ENCODE measurements around the gene ALK.

ALK gene

DNA sequence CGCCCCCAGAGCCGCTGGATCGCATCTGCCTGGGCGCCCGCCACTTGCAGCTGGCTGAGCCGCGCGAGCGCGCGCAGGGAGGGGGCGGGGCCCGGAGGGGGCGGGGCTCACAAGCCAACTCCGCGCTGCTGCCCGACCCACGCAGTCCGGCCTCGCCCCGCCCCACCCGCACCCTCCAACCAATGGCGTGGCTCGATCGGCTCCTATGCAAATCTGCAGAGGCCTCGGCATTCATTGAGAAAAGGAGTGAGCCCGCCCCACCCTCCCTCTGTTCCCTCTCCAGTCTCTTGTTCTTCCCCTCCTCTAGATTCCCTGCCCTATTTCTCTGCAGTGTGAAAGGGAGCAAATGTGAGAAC is at the start of gene ALK:
Gene ALK, minus strand, starts transcription at position 27 of the 356 bp plus-strand sequence. CDS start 927 bp downstream, outside the sequence.
- peak; percentile 42 for DNase-seq

DNA sequence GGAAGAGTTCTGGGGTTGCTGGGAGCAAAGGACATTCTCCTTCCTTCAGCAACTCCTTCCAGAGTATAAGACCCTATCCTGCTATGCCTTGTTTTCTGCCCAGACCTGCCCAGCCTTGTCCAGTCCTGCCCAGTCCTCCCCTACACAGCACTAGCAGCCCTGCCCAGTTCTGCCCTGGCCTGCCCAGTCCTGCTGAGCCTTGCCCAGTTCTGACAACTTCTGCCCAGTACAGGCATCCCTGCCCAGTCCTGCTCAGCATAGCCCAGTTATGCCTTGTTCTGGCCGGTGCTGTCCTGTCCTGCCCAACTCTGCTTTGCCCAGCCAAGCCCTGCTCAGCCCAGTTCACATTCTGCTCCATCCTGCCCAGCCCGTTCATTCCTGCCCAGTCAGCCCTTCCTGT is 44.9 kb upstream of the ALK start:
- DNase-seq: no peak

DNA sequence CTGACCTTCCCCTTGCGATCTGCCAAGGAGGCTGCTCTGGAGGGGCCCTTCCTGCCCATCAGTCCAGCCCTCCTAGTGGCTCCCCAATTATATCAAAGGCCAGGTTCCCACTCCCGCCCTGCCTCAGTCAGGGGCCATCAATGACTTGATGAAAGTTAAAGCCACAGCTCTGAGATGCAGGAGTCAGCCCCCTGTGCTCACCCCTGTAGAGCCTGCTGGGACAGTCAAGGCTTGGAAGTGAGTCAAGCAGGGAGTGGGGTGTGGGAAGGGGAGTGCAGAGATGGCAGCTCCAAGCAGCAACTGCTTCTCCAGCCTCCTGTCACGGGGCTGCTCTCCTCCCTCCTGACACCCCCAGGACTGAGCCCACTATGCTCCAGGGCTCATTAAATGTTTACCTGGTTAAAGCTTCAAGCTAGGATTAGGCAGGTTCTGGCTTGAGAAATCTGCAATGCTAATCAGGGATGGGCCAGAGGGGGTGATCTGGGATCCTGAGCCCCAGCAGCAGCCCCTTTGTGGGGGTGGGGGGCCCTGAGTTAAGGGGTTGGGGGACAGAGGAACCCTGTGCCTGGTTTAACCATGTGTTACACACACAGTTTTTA is 42.7 kb upstream of the ALK start:
- DNase-seq: no peak

DNA sequence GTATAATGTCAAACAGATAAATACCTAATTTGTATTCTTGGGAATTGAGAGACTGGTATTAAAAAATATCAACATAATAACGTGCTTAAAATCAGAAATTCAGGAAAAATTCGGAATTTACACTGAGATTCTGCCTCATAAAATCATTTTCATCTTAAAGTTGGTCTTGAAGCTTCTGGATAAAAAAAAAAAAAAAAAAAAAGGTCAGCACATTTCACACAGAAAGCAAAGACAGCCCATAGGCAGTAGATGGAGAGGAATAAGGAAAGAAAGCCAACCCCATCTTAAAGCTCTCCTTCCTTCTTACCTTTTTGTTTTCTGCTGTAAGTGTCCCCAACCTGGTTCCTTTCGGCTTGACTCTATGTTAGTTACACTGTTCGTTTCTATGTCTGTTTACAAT is 41.5 kb upstream of the ALK start:
- DNase-seq: no peak

DNA sequence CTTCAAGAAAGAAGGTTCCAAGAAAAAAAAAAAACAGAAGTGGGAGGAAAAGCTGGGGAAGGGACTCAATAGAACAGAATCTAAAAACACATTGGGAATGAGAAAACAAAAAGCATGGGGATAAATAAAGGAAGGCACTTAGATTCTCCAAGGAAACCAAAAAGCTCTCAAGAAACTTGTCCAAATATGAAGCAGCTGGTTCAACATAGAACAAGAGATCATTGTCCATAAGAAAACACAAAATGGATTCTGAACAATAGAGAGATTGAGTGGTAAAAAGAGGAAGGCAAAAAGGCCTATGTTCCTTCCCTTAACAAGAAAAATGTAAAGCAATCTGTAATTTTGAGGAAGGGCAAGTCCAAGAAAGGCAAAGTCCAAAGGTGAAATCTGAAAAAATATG is 32.9 kb upstream of the ALK start:
- no peak for DNase-seq

DNA sequence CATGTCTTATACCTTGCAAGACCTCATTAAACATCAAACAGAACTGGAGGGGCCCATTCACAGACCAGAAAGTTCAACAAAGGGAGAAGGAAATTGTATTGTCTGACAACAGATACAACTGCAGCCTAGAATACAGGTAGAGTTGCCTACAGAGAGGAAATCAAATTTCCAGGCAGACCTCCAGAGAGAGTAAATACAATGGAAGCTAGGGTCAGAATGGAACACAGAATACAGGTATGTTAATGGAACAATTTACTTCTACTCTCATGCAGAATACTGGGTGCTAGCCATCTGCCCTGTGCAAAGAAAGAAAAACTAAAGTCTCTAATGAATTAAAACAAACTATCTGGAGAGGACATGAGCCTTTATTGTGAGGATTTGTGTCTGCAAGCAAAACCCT is 31.6 kb upstream of the ALK start:
- DNase-seq: no peak

DNA sequence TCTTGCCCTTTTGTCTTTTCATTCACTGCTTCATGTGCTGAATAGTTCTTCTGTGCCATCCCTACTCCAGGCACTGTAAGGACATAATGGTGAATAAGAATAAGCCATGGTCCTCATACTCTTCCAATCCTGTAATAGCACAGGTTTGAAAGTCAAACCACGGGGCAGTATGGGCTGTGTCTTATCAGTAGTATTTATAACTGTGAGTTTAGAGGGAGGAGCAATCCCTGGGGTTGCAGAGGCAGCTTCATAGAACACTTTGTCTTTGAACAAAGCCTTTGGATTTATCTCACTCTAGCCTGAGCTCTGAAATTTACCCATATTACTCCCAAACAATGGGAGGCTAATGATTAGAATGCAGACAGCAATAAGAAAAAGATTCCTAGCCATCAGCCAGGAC is 30.2 kb upstream of the ALK start:
- no peak for DNase-seq

DNA sequence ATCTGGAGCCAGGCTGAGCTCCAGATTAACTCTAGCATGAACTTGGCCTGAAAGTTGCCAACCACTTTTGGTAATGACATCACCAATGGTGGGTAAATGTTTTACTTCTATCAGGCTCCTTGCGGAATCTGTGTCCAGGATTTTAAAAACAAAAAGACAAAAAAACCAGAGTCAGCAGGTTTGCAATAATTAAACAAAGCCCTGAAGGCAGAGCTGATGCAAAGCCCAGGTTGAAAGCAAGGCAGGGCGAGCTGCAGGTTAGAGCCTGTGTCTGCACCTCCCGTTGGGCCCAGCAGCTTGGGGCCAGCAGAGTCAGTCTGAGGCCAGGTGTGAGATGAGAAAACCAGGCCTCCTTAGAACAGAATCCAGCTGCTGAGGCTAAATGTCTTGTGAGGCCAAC is 29.1 kb upstream of the ALK start:
- DNase-seq: no peak

DNA sequence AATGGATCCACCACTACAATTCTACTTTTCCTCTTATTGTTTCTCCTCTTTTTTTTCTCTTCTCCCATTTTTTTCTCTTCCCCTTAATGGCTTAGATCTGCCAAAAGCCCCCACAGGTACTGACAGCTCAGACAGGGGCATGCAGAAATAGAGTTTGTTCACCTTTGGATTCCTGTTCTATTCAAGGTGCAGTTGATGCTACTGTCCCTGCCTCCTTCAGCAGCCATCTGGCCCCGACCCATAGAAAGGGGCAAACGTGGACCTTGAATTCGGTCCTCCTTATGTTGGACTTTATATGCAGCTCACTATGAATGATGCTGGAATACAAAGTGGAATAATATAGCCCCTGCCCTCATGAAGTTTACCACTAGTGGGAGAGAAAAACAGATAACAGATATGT is 27.7 kb upstream of the ALK start:
- no peak for DNase-seq

DNA sequence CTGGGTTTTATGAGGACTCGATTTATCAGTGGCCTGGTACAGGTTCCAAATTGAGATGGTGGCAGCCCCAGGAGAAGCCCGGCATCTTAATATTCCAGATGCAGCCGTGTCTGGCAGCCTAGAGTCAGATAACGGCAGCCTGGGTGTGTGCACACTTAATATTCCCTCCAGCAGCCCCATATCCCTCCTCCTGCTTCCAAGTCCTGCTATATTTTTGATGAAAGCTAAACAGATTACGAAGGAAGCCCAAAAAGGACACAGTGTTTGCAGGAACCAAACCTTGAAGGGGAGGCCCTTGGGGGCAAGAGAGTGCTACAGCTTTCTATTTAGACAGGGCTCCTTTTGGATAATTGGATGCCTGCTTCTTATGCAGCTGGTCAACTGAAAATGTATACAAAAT is 25.1 kb upstream of the ALK start:
- DNase-seq: no peak

DNA sequence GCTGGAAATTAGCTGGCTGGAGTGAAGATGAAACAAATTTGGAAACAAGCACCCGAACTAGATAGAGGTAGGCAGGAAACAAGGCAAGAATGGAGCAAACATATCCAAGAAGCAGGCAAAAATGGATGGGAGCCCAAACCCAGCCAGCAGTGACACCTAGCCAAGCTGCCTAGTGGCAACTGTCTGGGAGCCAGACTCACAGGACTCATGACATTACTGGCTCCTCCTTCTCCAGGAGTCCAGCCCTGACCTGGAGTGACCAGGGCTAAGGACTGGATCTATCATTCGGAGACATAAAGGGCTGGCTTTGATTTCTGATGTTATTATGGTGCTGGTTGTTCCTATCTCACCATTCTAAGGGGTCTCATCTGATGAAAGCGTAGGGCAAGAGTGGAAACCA is 21.3 kb upstream of the ALK start:
- DNase-seq: no peak

DNA sequence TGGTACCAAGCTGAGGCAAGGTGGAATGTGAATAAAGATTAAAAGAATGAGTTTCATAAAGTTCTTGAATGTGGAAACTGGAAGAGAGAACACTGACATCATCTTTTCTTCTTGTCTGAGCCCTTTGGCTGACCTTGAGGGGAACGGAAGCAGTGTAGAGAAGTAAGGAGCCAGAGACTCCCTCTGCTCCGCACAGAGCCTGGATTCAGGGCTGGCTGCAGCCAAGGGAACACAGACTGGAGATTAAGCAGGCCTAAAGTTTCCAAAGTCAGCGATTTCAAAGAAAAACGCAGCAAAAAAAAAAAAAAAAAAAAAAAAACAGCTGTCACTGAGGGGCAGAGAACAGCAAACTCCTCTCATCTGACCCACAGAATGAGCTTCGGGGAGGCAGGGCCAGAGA is 19.3 kb upstream of the ALK start:
- no peak for DNase-seq

DNA sequence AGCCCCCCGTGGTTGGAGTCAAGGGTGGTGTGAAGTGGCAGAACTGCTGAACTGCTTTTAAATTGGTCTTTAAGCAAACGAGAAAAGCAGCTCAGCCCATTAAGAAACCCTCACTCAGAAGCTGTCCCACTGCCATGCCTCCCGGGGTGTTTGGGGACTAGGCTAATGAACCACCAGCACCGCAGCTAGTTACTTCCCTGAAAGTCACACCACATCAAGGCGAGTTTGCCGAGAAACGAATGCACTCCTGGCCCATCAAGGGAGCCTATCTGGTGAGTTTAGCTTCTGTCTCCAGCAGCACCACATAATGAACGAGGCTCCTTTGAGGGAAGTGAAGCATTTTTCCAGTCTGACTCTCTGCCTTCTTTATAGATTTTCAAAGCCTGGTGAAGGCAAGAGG is 14.6 kb upstream of the ALK start:
- DNase-seq: no peak

DNA sequence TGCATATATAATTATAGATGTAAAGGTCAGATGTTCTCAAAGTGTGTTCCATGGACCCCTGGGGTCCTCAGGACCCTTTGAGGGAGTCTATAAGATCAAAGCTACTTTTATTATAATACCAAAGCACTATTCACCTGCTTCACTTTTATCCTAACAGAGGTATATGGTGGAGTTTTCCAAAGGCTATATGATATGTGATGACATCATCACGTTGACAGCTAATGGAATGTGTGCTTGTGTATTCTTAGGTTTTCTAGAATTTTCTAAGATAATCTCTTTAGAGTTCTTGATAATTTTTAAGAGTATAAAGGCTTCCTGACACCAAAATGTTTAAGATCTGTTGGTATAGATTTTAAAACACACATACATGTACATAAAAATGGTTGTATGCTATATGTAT is 10.4 kb upstream of the ALK start:
- no peak for DNase-seq

DNA sequence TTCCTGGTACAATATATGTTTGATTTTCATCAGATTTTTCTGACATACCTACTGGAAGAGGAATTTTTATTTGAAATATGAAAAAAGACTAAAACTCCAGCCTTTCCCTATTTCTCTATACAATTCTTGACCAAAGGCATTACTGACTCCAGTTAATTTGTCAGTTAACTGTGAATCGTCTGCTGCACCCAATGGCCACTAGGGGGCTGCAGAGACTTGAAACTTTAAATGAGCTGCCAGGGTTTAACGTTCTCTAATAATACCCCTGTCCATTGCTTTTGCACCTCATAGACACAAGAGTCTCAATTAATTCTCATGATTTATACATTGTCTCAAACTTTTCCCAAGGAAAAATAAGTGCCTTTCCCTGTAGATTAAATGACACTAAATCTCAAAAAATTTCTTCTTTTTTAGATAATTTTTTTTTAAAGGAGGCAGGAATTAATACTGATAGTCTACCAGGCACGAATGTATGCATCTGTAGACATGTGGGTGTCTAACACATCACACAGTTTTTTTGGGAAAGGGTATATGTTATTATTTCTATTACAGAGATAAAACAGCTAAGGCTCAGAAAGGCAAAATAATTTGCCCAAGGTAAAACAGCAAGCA is 1.8 kb upstream of the ALK start:
- DNase-seq: peak; percentile 37

DNA sequence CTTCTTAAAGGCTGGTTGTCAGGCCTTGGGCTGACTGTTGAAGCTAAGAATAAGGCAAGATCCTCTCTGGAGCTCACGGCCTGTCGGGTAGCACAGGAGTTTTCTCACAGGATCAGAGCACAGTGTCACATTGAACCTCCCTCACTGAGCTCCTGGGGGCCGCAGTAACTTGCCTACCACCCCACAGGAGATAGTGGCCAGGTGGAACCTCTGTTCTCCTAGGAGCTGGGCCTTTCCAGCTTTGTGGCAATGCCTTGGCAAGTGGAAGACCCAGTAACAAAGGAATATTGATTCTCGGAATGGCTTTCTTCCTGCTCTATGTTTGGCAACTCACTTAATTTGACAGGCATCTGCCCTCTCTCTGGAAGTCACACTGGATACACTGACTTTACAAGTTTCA is 1.2 kb upstream of the ALK start:
- no peak for DNase-seq

DNA sequence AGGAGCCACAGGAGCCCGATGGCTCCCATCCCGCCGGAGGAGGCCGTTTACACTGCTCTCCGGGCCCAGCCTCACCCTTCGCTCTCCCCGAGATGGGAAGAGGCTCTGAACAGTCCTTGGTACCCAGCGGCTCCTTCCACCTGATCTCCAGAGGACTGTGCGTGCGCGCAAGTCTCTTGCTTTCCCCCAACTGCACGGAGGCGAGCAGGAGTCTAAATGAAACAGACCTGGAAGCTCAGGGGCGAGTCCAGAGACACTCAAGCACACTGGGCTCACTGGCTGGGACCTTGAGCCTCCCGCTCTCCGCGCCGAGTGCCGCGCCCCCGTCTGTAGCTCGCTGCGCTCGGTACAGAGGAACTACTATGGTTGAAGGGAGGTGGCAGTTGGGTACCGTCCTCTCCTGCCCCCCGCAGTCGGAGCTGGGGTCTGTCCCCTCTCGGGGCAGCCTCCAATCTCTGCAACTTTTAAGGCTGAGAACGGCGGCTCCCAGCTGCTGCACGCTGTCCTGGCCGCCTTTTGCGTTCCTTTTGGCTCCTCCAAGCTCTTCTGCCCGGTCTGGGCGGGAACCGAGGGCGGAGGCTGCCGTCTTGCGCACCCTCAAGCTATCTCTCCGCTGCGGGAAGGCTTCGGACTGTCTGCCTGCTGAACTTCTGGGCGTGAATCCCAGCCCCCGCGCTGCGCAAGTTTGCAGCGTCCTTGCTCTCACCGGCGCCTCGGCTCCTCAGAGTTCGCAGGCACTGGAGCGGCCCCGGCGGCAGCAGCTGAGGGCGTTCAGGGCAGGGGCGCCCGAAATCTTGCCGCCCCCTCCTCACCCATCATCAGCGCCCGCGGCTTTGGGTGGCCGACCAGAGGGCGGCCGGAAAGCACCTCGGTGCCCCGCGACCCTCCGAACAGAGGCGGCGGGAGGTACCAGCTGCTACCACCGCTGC is 491 bp downstream of the ALK start:
- DNase-seq: no peak

DNA sequence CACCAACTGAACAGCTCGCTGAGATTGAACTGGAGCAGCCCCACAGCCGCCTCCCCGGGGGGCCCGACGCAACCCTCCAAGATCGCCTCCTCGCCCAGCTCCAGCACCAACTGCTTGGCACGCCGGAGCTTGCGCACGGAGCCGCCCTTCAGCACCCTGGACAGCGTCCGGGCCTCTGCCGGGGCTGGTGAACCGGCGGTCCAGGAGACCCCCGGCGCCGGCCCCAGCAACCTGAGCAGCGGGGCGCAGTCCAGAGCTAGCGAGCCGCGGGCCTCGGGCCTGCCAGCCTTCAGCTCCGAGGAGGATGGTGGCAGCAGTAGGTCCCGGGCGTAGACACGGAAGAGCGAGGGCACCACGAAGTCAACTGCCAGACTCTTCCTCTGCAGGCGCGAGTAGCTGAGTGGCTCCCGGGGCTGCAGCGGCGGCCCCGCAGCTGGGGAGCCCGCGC is 1.2 kb downstream of the ALK start:
- peak; percentile 30 for DNase-seq

DNA sequence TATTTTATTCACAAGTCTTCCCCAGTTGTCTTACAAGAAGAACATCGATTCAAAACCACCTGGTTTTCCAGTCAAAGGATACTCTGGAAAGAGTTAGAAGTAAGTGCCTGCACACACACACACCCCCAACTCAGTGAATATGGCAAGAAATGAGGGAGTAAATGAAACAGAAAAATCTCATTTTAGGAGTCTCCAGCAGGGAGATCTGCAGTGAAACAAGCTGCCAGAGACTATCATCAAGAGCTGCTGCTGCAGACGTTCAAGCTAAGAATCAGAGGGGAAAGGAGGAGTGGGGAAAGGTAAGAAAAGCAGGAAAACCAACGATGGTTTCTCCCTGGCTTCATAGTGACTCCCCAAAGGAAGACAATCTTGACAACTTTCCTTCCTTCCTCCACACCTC is 2.4 kb downstream of the ALK start:
- no peak for DNase-seq

DNA sequence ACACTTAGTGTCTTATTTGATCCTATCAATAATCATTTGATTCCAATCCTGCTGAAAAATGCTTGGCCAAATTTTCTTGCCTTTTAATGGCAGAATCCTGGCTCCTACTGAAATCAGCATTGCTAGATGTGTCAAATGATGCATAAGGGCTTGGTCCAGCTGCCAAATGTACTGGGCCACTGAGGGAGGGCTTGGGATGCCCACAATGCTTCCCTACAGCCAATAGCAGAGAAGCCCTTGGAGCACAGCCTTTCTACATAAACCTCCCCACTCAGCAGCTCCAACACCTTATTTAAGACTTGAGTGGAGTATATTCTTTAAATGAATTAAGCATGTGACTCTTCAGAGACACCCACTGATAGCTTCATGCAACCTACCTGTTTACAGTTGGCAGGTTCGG is 3.6 kb downstream of the ALK start:
- no peak for DNase-seq

DNA sequence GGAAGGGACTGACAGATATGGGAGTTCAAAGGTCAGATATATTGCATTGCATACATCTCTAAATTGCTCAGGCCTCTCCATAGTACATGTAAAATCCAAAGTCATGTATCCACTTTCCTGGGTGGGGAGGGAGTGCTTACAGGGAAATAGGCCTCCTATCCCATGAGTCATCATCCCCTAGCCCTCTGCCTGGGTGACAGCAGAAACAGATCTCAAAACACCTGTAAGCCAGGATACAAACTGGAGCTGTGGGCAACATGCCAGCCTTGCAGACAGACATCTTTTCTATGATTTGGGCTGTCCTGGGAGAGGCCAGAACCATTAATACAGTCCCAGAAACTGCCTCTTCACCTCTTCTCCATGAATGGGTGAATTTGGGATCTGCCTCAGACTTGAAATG is 4.8 kb downstream of the ALK start:
- DNase-seq: no peak

DNA sequence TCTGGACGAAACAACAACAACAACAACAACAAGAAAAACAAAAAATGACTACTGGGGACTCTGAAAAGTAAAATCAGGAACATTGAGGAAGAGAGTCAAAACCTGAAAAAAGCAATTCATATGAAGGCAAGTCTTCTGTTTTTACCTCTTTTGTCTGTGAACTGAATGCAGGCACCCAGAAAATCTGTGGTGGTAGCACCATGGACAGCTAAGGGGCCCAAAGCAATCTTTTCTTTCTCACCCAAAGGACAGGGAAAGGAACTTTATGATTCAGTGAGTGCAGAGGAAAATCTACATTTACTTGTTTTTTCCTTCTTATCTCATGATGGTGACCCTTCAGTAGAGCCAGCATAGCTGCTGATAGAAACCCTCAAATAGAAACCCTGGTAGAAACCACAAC is 10.4 kb downstream of the ALK start:
- no peak for DNase-seq

DNA sequence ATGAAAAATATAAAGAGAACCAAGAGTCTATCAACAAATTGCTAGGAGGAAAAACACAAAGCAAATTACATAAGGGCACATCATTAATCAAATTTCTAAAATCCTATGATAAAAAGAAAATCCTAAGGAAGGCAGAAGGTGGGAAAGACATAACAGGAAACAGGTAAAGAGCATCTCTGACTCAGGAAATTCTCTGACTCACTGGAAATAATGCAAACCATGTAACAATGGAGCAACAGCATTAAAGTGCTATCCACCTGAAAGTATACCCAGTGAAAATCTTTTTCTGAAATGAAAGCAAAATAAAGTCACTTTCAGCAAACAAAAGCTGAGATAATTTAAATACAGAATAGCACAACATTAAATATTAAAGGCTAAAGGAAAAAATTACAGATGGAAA is 10.9 kb downstream of the ALK start:
- no peak for DNase-seq

DNA sequence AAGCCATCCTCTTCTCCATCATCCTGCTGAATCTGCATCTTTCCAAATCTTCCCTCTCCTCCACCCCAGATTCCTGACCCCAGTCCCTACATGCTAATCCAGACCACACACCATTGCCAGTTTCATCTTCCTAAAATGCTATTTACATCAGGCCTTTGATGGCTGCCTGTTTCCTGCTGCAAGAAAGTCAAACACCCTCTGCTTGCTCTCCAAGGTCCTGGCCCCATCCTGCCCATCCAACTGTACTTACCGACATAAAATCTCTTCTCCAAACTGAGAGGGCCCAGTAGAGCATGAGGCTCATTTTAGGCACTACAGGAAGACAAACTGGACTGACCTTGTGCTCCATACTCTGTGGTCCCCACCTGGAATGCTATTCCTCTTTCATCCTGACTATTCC is 19.0 kb downstream of the ALK start:
- no peak for DNase-seq
